ENCODE results near the gene CCDC154. TPM values are rescaled to one million over a fixed set of nuclear protein-coding genes. Genes with fewer than 3 reads are reported as not detected.
"Not testable (repeated sequence)": the region's sequence is repeated elsewhere in the genome, so short reads cannot be mapped to it uniquely, and the experiment has no call there.

CCDC154 gene
- total and polyA plus RNA-seq, 4 experiments from 2014 or later, result 0.13 to 14.7 (median 12.1) TPM; not detected in 1

DNA sequence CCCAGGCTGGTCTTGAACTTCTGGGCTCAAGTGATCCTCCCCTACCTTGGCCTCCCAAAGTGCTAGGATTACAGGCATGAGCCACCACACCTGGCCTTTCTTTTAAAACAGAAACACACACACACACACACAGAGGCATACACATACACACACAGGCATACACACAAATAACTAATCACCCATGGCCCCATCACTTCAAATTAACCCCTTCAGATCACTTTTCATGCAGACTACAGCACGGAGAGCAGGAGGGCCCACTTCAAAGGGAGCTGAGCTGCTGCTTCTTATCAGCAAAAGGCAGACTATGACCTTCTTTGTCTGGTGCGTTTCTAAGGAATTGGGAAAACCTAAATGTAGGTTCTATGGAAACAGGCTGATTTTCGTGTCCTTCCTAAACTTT is 28.6 kb upstream of the CCDC154 start:
- DNase-seq, result no peak
- no peaks in the 10 kb centered on the region for H3K27me3 Mint-ChIP-seq
- H3K36me3 Mint-ChIP-seq, result peaks cover 0 to 3% of the 10 kb centered on the region in 2 donors
- Histone ChIP-seq H3K36me3 (ENCODE audit: insufficient read depth, low read length) (no peaks in the 10 kb centered on the region), H3K9me3 (ENCODE audit: control insufficient read depth in 1 of 2, low read length in 2 of 2) (no peaks in the 10 kb centered on the region), H3K27ac (ENCODE audit: low read depth, low read length) (no peak overlapping the region), H3K4me3 (ENCODE audit: low read length in 2 of 2) (no peak overlapping the region), H3K27me3 (ENCODE audit: insufficient read depth, low read length) (no peaks in the 10 kb centered on the region), H3K4me1 (ENCODE audit: insufficient read depth, low read length) (peaks cover 25% of the 10 kb centered on the region)
- H3K9me3 Mint-ChIP-seq, result no peaks in the 10 kb centered on the region
- POLR2A ChIA-PET (ENCODE audit: partially characterized antibody), result interaction anchor here (0.6 to 1.6 kb wide), 4 partner anchors 61 to 206 kb away, joined by 3 to 4 read pairs (median 3); partner anchors contain the start of gene TMEM204
- CTCF ChIA-PET (ENCODE audit: partially characterized antibody), result no interaction called here
- peak overlapping the region; percentile 65 to 83 (median 79) for H3K4me3 Mint-ChIP-seq
- intact Hi-C loops (cut with micrococcal nuclease), result no loop called here
- H3K27ac Mint-ChIP-seq, result peak overlapping the region in 6 of 7 donors; percentile 43 to 92 (median 82)
- peaks cover 9 to 56% (median 33%) of the 10 kb centered on the region in 4 donors for H3K4me1 Mint-ChIP-seq

DNA sequence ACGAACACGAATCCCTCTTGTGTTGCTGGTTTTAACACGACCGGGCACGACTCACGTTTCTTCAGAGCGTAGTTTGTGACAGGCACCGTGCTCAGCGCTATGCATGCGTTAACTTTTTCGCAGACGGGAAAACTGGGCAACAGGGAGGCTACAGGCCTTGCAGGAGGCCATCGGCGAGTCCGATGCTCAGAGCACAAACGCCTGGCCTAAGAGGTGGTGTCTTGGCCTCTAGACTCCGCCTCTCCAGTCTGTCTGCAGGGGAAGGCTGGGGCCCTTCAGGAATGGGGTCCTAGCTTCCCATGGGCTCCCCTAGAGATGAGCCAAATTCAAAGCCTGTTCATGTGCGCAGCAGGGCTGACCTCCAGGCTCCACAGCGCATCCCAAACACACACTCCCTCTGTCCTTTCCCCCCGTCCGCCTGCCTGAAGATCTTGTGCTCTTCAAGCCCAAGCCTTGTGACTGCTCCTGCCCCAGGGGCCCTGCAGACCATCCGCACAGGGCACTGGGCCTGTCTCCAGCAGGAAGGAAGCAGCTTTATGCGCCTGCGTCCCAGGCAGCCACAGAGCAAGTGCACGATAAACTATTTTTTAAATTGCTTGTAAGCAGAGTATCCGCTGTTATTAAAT is 27.3 kb upstream of the CCDC154 start:
- H3K4me3 ChIP-seq (ENCODE audit: low read length in 2 of 2), result no peak overlapping the region
- H3K9me3 Mint-ChIP-seq, result no peaks in the 10 kb centered on the region
- H3K4me1 ChIP-seq (ENCODE audit: insufficient read depth, low read length), result peaks cover 25% of the 10 kb centered on the region
- H3K9me3 ChIP-seq (ENCODE audit: control insufficient read depth in 1 of 2, low read length in 2 of 2), result no peaks in the 10 kb centered on the region
- no peaks in the 10 kb centered on the region for H3K27me3 Mint-ChIP-seq
- peak overlapping the region in 2 of 8 donors; percentile 52 to 54 for H3K4me3 Mint-ChIP-seq
- no peaks in the 10 kb centered on the region for H3K36me3 ChIP-seq (ENCODE audit: insufficient read depth, low read length)
- CTCF ChIA-PET (ENCODE audit: partially characterized antibody), result no interaction called here
- POLR2A ChIA-PET (ENCODE audit: partially characterized antibody), result interaction anchor here (1.6 kb wide), 1 partner anchor 62 kb away, joined by 4 read pairs; the partner anchor contains the start of gene TMEM204
- peaks cover 0 to 5% of the 10 kb centered on the region in 2 donors for H3K36me3 Mint-ChIP-seq
- H3K27me3 ChIP-seq (ENCODE audit: insufficient read depth, low read length), result no peaks in the 10 kb centered on the region
- H3K4me1 Mint-ChIP-seq, result peaks cover 9 to 62% (median 33%) of the 10 kb centered on the region in 4 donors
- DNase-seq, result no peak
- peak overlapping the region in 1 of 7 donors; percentile 79 for H3K27ac Mint-ChIP-seq
- intact Hi-C loops (cut with micrococcal nuclease), result no loop called here
- H3K27ac ChIP-seq (ENCODE audit: low read depth, low read length), result no peak overlapping the region

- Histone ChIP-seq H3K27me3 (ENCODE audit: insufficient read depth, low read length) (no peaks in the 10 kb centered on the region), H3K36me3 (ENCODE audit: insufficient read depth, low read length) (no peaks in the 10 kb centered on the region), H3K9me3 (ENCODE audit: control insufficient read depth in 1 of 2, low read length in 2 of 2) (no peaks in the 10 kb centered on the region), H3K4me3 (ENCODE audit: low read length in 2 of 2) (no peak overlapping the region), H3K27ac (ENCODE audit: low read depth, low read length) (no peak overlapping the region), H3K4me1 (ENCODE audit: insufficient read depth, low read length) (peaks cover 22% of the 10 kb centered on the region)
- Mint-ChIP-seq H3K4me3 (peak overlapping the region in 1 of 8 donors; percentile 30), H3K36me3 (peaks cover 0 to 5% of the 10 kb centered on the region in 2 donors), H3K4me1 (peaks cover 9 to 59% (median 30%) of the 10 kb centered on the region in 4 donors), H3K9me3 (peaks cover 0 to 1% (median 0%) of the 10 kb centered on the region in 8 donors), H3K27ac (peak overlapping the region in 2 of 7 donors; percentile 17 to 42), H3K27me3 (no peaks in the 10 kb centered on the region)
- ChIA-PET CTCF (ENCODE audit: partially characterized antibody) (interaction anchor here (1.2 kb wide), 1 partner anchor 107 kb away, joined by 4 read pairs; no protein-coding TSS in a partner anchor), POLR2A (ENCODE audit: partially characterized antibody) (no interaction called here)
- DNase-seq, result no peak
- intact Hi-C loops (cut with micrococcal nuclease), result no loop called here
Measured at GRCh38 chr16:1470481-1471251, 26.3 kb upstream of the CCDC154 start.

- Mint-ChIP-seq H3K36me3 (peaks cover 0 to 6% of the 10 kb centered on the region in 2 donors), H3K4me1 (peaks cover 8 to 54% (median 27%) of the 10 kb centered on the region in 4 donors), H3K27ac (peak overlapping the region in 1 of 7 donors; percentile 83), H3K9me3 (peaks cover 0 to 1% (median 0%) of the 10 kb centered on the region in 8 donors), H3K27me3 (no peaks in the 10 kb centered on the region), H3K4me3 (peak overlapping the region in 3 of 8 donors; percentile 6 to 57 (median 11))
- H3K27me3 ChIP-seq (ENCODE audit: insufficient read depth, low read length), result no peaks in the 10 kb centered on the region
- POLR2A ChIA-PET (ENCODE audit: partially characterized antibody), result no interaction called here
- no peaks in the 10 kb centered on the region for H3K9me3 ChIP-seq (ENCODE audit: control insufficient read depth in 1 of 2, low read length in 2 of 2)
- CTCF ChIA-PET (ENCODE audit: partially characterized antibody), result interaction anchor here (1.2 kb wide), 1 partner anchor 106 kb away, joined by 4 read pairs; no protein-coding TSS in a partner anchor
- no peak overlapping the region for H3K27ac ChIP-seq (ENCODE audit: low read depth, low read length)
- no peak overlapping the region for H3K4me3 ChIP-seq (ENCODE audit: low read length in 2 of 2)
- H3K36me3 ChIP-seq (ENCODE audit: insufficient read depth, low read length), result no peaks in the 10 kb centered on the region
- no peak for DNase-seq
- H3K4me1 ChIP-seq (ENCODE audit: insufficient read depth, low read length), result peaks cover 17% of the 10 kb centered on the region
- intact Hi-C loops (cut with micrococcal nuclease), result no loop called here
Measured at GRCh38 chr16:1469693-1470201, 25.4 kb upstream of the CCDC154 start.

GRCh38 chr16:1469141-1469540 is 24.8 kb upstream of the CCDC154 start:
- H3K4me3 ChIP-seq (ENCODE audit: low read length in 2 of 2); H3K4me3 Mint-ChIP-seq; H3K27ac Mint-ChIP-seq; H3K27me3 ChIP-seq (ENCODE audit: insufficient read depth, low read length); H3K9me3 ChIP-seq (ENCODE audit: control insufficient read depth in 1 of 2, low read length in 2 of 2); H3K36me3 Mint-ChIP-seq; CTCF ChIA-PET (ENCODE audit: partially characterized antibody); H3K27ac ChIP-seq (ENCODE audit: low read depth, low read length); DNase-seq; H3K27me3 Mint-ChIP-seq; H3K36me3 ChIP-seq (ENCODE audit: insufficient read depth, low read length); H3K9me3 Mint-ChIP-seq; intact Hi-C loops (cut with micrococcal nuclease); POLR2A ChIA-PET (ENCODE audit: partially characterized antibody): not testable (repeated sequence)
- peaks cover 7 to 53% (median 25%) of the 10 kb centered on the region in 4 donors for H3K4me1 Mint-ChIP-seq
- peaks cover 14% of the 10 kb centered on the region for H3K4me1 ChIP-seq (ENCODE audit: insufficient read depth, low read length)

DNA sequence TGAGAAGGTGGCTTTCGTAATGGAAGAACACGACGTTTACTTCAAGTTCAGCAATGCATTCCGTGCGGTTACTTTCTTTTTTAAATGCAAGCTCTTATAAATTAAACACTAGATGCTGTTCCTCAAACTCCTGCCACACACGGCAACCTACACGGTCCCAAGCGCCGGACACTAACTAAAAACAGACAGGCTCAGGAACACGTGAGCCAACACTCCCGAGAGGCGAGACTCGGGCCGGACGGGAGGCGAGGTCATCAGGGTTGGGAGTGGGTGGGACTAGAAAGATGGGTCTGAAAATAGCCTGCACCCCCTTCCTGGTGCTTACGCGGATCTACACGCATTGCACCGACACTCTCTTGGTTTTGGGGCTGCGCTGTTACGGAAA is 24.1 kb upstream of the CCDC154 start:
- Histone ChIP-seq H3K27me3 (ENCODE audit: insufficient read depth, low read length) (no peaks in the 10 kb centered on the region), H3K4me3 (ENCODE audit: low read length in 2 of 2) (no peak overlapping the region), H3K27ac (ENCODE audit: low read depth, low read length) (no peak overlapping the region), H3K36me3 (ENCODE audit: insufficient read depth, low read length) (no peaks in the 10 kb centered on the region), H3K9me3 (ENCODE audit: control insufficient read depth in 1 of 2, low read length in 2 of 2) (no peaks in the 10 kb centered on the region), H3K4me1 (ENCODE audit: insufficient read depth, low read length) (peaks cover 8% of the 10 kb centered on the region)
- ChIA-PET POLR2A (ENCODE audit: partially characterized antibody) (interaction anchor here (1.0 kb wide), 1 partner anchor 65 kb away, joined by 3 read pairs; the partner anchor contains the start of gene TMEM204), CTCF (ENCODE audit: partially characterized antibody) (no interaction called here)
- Mint-ChIP-seq H3K27me3 (no peaks in the 10 kb centered on the region), H3K4me3 (no peak overlapping the region), H3K4me1 (peaks cover 5 to 45% (median 22%) of the 10 kb centered on the region in 4 donors), H3K27ac (peak overlapping the region in 1 of 7 donors; percentile 42), H3K36me3 (peaks cover 3 to 6% of the 10 kb centered on the region in 2 donors), H3K9me3 (peaks cover 0 to 1% (median 0%) of the 10 kb centered on the region in 8 donors)
- DNase-seq, result no peak
- intact Hi-C loops (cut with micrococcal nuclease), result no loop called here

GRCh38 chr16:1466968-1467521 is 22.7 kb upstream of the CCDC154 start:
- H3K4me3 ChIP-seq (ENCODE audit: low read length in 2 of 2), result no peak overlapping the region
- no peak for DNase-seq
- Mint-ChIP-seq H3K4me3 (peak overlapping the region in 2 of 8 donors; percentile 35 to 48), H3K9me3 (peaks cover 0 to 1% (median 0%) of the 10 kb centered on the region in 8 donors), H3K27me3 (no peaks in the 10 kb centered on the region), H3K27ac (peak overlapping the region in 1 of 7 donors; percentile 57), H3K4me1 (peaks cover 3 to 35% (median 16%) of the 10 kb centered on the region in 4 donors), H3K36me3 (peaks cover 6 to 8% of the 10 kb centered on the region in 2 donors)
- no peaks in the 10 kb centered on the region for H3K9me3 ChIP-seq (ENCODE audit: control insufficient read depth in 1 of 2, low read length in 2 of 2)
- H3K27ac ChIP-seq (ENCODE audit: low read depth, low read length), result no peak overlapping the region
- ChIA-PET CTCF (ENCODE audit: partially characterized antibody) (no interaction called here), POLR2A (ENCODE audit: partially characterized antibody) (no interaction called here)
- peaks cover 8% of the 10 kb centered on the region for H3K4me1 ChIP-seq (ENCODE audit: insufficient read depth, low read length)
- H3K36me3 ChIP-seq (ENCODE audit: insufficient read depth, low read length), result no peaks in the 10 kb centered on the region
- no peaks in the 10 kb centered on the region for H3K27me3 ChIP-seq (ENCODE audit: insufficient read depth, low read length)
- intact Hi-C loops (cut with micrococcal nuclease), result no loop called here

Measured in CD4-positive, alpha-beta memory T cell (primary cell).